Activated CD4-positive, alpha-beta T cell treated with anti-CD3 and anti-CD28 coated beads for 4 hours (primary cell): ENCODE measurements around the gene ERF.
"Not testable (repeated sequence)": the region's sequence is repeated elsewhere in the genome, so short reads cannot be mapped to it uniquely, and the experiment has no call there.

Experiments used
- DNase-seq, 2 donors: peaks; one replicate each; pipeline ENCODE4 v3.0.0-alpha.2; 2020

The ERF gene

GRCh38 chr19:42275103-42275502 lies 20.2 kb upstream of the ERF start:
- DNase-seq, result no peak

DNA sequence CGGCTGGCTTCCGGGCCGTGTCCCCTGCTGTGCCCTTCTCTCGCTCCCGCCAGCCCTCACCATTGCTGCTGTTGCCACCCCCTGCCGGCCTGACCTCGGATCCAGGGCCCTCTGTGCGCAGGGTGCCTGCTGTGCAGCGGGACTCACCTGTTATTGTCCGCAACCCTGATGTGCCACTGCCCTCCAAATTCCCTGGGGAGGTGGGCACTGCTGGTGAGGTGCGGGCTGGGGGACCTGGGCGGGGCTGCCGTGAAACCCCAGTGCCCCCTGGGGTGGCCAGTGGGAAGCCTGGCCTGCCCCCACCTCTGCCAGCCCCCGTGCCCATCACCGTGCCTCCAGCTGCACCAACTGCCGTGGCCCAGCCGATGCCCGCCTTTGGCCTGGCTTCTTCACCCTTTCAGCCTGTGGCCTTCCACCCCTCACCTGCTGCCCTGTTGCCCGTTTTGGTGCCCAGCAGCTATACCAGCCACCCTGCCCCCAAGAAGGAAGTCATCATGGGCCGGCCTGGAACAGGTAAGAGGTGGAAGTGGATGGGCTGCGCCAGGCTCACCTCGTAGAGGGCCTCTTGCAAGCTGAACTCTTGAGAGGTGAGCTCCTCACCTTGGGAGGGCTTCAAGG lies 19.2 kb upstream of the ERF start:
- no peak for DNase-seq

GRCh38 chr19:42273407-42274064 lies 18.6 kb upstream of the ERF start:
- no peak for DNase-seq

DNA sequence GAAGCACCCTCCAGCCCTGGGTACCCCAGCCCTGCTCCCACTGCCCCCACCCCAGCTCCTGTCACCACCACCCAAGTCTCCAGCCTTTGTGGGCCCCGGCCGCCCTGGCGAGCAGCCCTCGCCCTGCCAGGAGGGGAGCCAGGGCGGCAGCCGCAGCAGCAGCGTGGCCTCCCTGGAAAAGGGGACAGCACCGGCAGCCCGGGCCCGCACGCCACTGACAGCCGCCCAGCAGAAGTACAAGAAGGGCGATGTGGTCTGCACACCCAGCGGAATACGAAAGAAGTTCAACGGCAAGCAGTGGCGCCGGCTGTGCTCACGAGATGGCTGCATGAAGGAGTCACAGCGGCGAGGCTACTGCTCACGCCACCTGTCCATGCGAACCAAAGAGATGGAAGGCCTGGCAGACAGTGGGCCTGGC lies 18.1 kb upstream of the ERF start:
- DNase-seq, result no peak

DNA sequence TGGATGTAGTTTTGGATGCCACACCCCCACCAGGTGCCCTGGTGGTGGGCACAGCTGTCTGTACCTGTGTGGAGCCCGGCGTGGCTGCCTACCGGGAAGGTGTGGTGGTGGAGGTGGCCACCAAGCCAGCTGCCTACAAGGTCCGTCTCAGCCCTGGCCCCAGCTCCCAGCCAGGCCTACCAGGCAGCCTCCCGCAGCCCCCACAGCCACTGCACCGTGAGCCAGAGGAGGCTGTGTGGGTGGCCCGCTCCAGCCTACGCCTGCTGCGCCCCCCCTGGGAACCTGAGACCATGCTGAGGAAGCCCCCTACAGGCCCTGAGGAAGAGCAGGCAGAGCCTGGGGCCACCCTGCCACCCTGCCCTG lies 17.6 kb upstream of the ERF start:
- no peak for DNase-seq

DNA sequence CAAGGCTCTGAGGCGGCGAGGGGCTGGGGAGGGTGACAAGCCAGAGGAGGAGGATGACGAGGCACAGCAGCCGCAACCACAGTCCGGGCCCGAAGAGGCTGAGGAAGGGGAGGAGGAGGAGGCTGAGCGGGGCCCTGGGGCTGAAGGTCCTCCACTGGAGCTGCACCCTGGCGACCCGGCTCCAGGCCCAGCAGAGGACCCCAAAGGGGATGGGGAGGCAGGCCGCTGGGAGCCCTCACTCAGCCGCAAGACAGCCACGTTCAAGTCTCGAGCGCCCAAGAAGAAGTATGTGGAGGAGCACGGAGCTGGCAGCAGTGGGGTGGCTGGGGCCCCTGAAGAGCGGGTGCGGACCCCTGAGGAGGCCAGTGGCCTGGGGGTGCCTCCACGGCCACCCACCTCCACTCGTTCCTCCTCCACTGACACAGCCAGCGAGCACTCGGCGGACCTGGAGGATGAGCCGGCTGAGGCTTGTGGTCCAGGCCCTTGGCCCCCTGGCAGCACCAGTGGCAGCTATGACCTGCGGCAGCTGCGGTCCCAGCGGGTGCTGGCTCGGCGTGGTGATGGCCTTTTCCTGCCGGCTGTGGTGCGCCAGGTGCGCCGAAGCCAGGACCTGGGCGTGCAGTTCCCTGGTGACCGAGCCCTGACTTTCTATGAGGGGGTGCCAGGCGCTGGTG lies 17.1 kb upstream of the ERF start:
- DNase-seq, result no peak

DNA sequence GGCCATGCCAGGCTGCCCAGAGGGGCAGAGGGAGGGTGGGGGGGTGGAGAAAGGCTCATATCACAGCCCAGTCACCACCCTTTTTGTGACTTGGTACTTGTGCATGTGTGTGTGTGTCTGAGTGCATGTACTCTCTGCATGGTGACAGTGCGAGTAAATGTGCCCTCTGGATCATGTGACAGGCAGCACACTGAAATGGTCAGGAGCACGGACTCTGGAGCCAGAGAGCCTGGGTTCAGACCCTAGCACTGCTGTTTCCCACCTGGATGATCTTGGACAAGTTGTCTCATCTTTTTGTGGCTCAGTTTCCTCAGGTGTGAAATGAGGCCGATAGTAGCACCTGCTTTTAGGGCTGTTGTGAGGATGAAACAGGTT lies 16.1 kb upstream of the ERF start:
- DNase-seq, result no peak

DNA sequence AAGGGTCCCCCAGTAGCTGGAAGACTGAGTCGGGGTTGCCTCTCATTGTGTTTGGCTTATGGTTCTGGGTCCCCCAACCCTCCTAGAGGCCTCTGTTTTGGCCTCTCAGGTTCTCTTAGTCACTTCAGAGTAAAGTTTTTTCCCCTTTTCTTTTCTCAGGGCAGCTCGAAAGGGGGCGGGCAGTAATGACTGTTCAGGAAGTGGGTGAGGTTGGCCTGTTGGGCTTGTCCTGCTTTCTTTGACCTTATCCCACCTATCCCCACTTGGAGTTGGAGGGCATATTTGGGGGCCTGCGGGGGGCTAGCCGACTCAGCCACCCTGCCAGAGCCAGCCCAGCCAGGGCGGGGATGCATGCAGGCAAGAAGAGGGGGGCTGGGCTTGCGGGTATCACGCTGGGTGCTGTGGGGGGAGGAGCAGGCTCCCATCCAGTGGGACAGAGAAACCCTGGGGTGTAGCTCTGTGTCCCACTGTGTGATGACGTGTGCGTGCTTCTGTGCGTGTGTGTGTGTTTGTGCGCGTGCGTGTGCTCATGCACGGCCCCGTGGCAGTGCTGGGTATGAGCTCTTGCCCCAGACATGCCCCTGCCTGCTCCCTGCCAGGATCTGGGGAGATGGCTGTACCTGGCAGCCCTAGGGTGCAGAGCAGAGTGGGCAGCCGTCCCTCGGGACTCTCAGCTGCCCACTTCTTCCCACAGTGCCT lies 15.6 kb upstream of the ERF start:
- DNase-seq, result peak; percentile 44 to 50

GRCh38 chr19:42269478-42270345 lies 14.8 kb upstream of the ERF start:
- DNase-seq, result no peak

DNA sequence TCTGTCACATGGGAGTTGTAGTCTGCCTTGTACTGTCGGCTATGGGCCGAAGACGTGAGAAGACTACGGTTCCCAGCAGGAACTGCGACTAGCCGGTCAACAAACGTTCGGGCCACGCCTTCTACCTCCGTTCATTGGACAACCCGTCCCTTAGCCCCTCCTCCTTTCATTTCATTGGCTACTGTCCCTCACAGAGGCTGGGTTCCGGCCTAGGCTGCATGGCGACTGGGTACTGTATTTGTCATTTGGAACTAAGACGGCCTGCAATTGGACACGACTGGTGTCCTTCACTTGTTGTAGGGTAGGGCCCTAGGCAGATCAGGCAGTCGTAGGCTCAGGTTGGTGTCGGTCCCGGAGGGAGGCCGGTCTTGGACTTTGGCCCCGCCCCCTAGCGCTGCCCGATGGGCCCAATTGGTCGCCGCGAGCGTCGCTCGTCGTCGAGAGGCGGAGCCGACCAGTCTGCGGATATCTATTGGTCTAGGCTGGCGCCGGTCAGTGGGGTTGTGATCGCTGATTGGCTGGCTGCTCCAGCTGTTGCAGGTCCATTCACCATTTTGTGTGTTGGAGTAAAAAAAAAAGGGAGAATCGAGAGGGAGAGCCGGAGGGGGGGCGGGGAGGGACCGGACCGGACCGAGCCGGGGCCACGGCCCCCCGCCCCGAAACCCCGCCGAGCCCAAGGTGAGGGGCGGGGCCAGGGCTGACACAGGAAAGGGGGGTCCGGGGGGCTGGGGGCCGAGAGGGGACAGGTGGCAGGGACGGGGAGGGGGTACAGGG lies 14.0 kb upstream of the ERF start, which contains the start of gene CIC:
Gene CIC (plus strand): TSS at position 549 of the 774 bp plus-strand sequence. CDS start 2,532 bp downstream, outside the sequence.
- peak; percentile 99 to 100 for DNase-seq

DNA sequence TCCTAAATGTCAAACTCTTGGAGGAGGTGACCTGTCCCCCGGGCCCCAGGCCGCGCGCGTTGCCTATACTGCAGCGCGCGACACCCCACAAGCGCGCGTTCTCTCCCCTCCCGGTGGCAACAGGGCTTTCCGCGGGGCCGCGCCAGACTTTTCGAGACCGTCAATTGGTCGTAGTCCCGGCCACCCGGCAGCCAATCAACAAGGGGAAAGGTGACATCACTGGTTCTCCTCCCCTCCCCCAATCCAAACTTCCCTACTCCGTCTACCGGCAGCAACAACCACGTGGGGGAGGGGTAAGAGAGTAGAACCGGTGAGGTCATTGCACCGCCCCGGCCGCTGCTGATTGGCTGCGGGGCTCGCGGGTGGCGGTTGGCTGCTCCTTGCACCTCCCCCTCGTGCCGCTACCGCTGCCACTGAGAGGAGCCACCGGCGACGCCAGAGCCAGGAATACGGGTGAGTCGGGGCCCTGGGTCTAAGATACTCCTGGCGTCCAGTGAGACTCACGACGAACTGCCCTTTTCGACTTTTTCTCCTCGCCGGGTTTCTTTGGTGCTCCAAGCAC lies 13.3 kb upstream of the ERF start:
- peak; percentile 99 for DNase-seq

- no peak for DNase-seq
Observed at GRCh38 chr19:42267644-42268141, 12.8 kb upstream of the ERF start.

GRCh38 chr19:42266928-42267603 lies 12.1 kb upstream of the ERF start:
- DNase-seq, result not testable (repeated sequence)

- not testable (repeated sequence) for DNase-seq
Observed at GRCh38 chr19:42266105-42266504, 11.2 kb upstream of the ERF start.

DNA sequence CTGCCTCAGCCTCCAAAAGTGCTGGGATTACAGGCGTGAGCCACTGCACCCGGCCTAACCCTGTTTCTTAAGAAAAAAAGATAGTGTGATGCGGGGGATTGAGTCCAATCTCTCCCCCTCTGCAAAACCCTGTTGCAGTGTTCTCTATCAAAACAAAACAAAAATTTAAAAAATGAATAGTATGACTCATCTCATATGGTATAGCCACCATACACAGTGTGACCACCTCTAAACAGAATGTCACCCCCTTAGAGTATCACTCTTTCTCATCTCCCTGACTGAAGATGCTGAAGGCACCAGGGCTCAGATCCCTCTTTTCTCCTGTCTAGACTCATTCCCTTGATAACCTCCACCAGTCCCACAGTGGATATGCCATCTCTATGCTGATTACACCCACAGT lies 6.8 kb upstream of the ERF start:
- DNase-seq, result no peak

GRCh38 chr19:42257842-42258241 lies 2.9 kb upstream of the ERF start:
- not testable (repeated sequence) for DNase-seq

- no peak for DNase-seq
Observed at GRCh38 chr19:42255766-42256745, 1.1 kb upstream of the ERF start.

DNA sequence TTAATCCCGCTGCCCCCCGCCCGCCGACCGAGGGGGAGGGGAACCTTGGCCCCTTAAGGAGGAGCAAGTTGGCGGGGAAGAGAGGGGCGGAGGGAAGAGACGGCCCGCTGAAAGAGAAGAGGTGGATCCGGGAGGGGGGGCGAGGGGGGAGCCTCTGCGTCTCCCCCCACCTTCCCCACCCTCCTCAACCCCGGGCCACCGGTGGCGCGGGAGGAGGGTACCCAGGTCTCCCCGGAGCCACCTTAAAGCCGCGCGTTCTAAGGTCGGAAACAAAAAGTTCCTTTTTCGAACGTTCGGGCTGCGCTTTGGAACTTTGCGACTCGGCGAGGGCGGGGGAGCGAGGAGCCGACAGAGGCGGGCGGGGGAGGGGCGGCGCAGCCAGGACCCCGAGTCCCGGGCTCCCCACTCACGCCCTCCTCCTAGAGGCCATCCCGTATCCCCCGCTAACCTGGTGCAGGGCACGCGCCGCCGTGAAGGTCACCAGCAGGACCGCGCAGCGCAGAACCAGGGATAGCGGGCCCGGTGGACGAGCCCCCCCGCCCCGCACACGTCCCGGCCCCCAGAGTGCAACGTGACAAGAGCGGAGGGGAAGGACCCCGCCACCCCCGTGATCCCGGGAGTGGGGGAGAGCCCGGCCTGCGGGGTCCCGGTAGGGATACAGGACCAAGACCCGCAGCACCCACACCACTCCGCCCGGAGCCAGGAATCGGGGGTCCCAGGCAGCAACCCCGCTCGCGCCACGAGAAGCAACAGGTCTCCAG lies 659 bp downstream of the ERF start:
- DNase-seq, result peak; percentile 80 to 82
